T-helper 2 cell treated with Interferon-gamma antibody and Interleukin-4, amounts not matched to agents 100 ng/mL and 5 ng/mL, for 36 hours (primary cell): ENCODE results near the gene MAPK12. TPM values are rescaled to one million over a fixed set of nuclear protein-coding genes. Genes with fewer than 3 reads are reported as not detected.

Experiments used
- intact Hi-C: fragments of 100-400 bp; cut with micrococcal nuclease; formaldehyde crosslinking; loops from one replicate; pipeline ENCODE4 v1.15.1; 2023
- total RNA-seq: library from RNA; stranded (reverse); gene quantifications from 2 replicates; pipeline ENCODE4 v1.2.3, GENCODE V29; 2022

Gene MAPK12
- total RNA-seq, 1 donor from 2014 or later: 5.5 TPM

GRCh38 chr22:50217543-50218152 lies 43.8 kb downstream of the MAPK12 start:
- intact Hi-C loops: no loop called here

- intact Hi-C loops: no loop called here
These were observed 44.6 kb downstream of the MAPK12 start for GRCh38 chr22:50216684-50217520.

- intact Hi-C loops: no loop called here
These were observed 45.3 kb downstream of the MAPK12 start for GRCh38 chr22:50216055-50216683.

- intact Hi-C loops: no loop called here
These were observed 46.0 kb downstream of the MAPK12 start for GRCh38 chr22:50215297-50216054.

- intact Hi-C loops: no loop called here
These were observed 48.2 kb downstream of the MAPK12 start for GRCh38 chr22:50213263-50213662.

GRCh38 chr22:50211147-50211546 lies 50.3 kb downstream of the MAPK12 start:
- intact Hi-C loops: no loop called here

GRCh38 chr22:50210378-50211139 lies 50.9 kb downstream of the MAPK12 start:
- intact Hi-C loops: loop anchor here (1.0 kb wide), 1 partner anchor 61 kb away; no protein-coding TSS in a partner anchor

- intact Hi-C loops: loop anchor here (1.0 to 5.0 kb wide), 2 partner anchors 61 to 443 kb away; no protein-coding TSS in a partner anchor
These were observed 51.6 kb downstream of the MAPK12 start for GRCh38 chr22:50209893-50210292.

GRCh38 chr22:50208939-50209892 lies 52.3 kb downstream of the MAPK12 start:
- intact Hi-C loops: loop anchor here (5.0 kb wide), 1 partner anchor 442 kb away; no protein-coding TSS in a partner anchor

GRCh38 chr22:50208430-50208938 lies 53.0 kb downstream of the MAPK12 start:
- intact Hi-C loops: loop anchor here (5.0 kb wide), 1 partner anchor 441 kb away; no protein-coding TSS in a partner anchor

- intact Hi-C loops: loop anchor here (5.0 kb wide), 1 partner anchor 440 kb away; no protein-coding TSS in a partner anchor
These were observed 53.9 kb downstream of the MAPK12 start for GRCh38 chr22:50207383-50208140.

- intact Hi-C loops: loop anchor here (5.0 kb wide), 1 partner anchor 439 kb away; no protein-coding TSS in a partner anchor
These were observed 54.9 kb downstream of the MAPK12 start for GRCh38 chr22:50206599-50206998.

GRCh38 chr22:50205781-50206569 lies 55.5 kb downstream of the MAPK12 start:
- intact Hi-C loops: loop anchor here (5.0 kb wide), 1 partner anchor 439 kb away; no protein-coding TSS in a partner anchor

- intact Hi-C loops: loop anchor here (5.0 kb wide), 1 partner anchor 438 kb away; no protein-coding TSS in a partner anchor
These were observed 56.5 kb downstream of the MAPK12 start for GRCh38 chr22:50204998-50205397.

GRCh38 chr22:50204571-50204970 lies 56.9 kb downstream of the MAPK12 start:
- intact Hi-C loops: no loop called here

GRCh38 chr22:50203288-50203687 lies 58.2 kb downstream of the MAPK12 start:
- intact Hi-C loops: no loop called here
